ENCODE data around the gene SLC23A2.
"Not testable (repeated sequence)": the region's sequence is repeated elsewhere in the genome, so short reads cannot be mapped to it uniquely, and the experiment has no call there.

The SLC23A2 gene

GRCh38 chr20:5005326-5005725, 4.0 kb upstream of the SLC23A2 start:
- no peak for DNase-seq (ENCODE audit: low spot score)

- DNase-seq (ENCODE audit: low spot score) = not testable (repeated sequence)
These were observed 3.5 kb upstream of the SLC23A2 start for GRCh38 chr20:5004825-5005224.

GRCh38 chr20:5003626-5004025, 2.3 kb upstream of the SLC23A2 start:
- DNase-seq (ENCODE audit: low spot score) = no peak

GRCh38 chr20:5002077-5002413, 735 bp upstream of the SLC23A2 start:
- DNase-seq (ENCODE audit: low spot score) = peak; percentile 50

GRCh38 chr20:5000263-5001173, 792 bp downstream of the SLC23A2 start:
- DNase-seq (ENCODE audit: low spot score) = peak; percentile 81

GRCh38 chr20:4999788-5000187, 1.5 kb downstream of the SLC23A2 start:
- DNase-seq (ENCODE audit: low spot score) = no peak

- no peak for DNase-seq (ENCODE audit: low spot score)
These were observed 3.1 kb downstream of the SLC23A2 start for GRCh38 chr20:4998160-4998651.

GRCh38 chr20:4997222-4997621, 4.1 kb downstream of the SLC23A2 start:
- DNase-seq (ENCODE audit: low spot score) = no peak

GRCh38 chr20:4989570-4989969, 11.7 kb downstream of the SLC23A2 start:
- no peak for DNase-seq (ENCODE audit: low spot score)

GRCh38 chr20:4987130-4987529, 14.2 kb downstream of the SLC23A2 start:
- no peak for DNase-seq (ENCODE audit: low spot score)

GRCh38 chr20:4985658-4986057, 15.7 kb downstream of the SLC23A2 start:
- DNase-seq (ENCODE audit: low spot score) = no peak

- DNase-seq (ENCODE audit: low spot score) = no peak
These were observed 19.0 kb downstream of the SLC23A2 start for GRCh38 chr20:4982281-4982680.

- DNase-seq (ENCODE audit: low spot score) = no peak
These were observed 21.4 kb downstream of the SLC23A2 start for GRCh38 chr20:4979841-4980410.

GRCh38 chr20:4978050-4978918, 23.0 kb downstream of the SLC23A2 start:
- DNase-seq (ENCODE audit: low spot score) = peak; percentile 38

GRCh38 chr20:4976014-4976413, 25.3 kb downstream of the SLC23A2 start:
- DNase-seq (ENCODE audit: low spot score) = not testable (repeated sequence)

- DNase-seq (ENCODE audit: low spot score) = no peak
These were observed 27.8 kb downstream of the SLC23A2 start for GRCh38 chr20:4973330-4974097.

- DNase-seq (ENCODE audit: low spot score) = no peak
These were observed 28.6 kb downstream of the SLC23A2 start for GRCh38 chr20:4972506-4973251.

- DNase-seq (ENCODE audit: low spot score) = no peak
These were observed 30.2 kb downstream of the SLC23A2 start for GRCh38 chr20:4971064-4971463.

GRCh38 chr20:4967752-4968477, 33.4 kb downstream of the SLC23A2 start:
- DNase-seq (ENCODE audit: low spot score) = no peak
